ENCODE measurements around the gene ACTL7A. TPM values are rescaled to one million over a fixed set of nuclear protein-coding genes. Genes with fewer than 3 reads are reported as not detected.

The ACTL7A gene
- total and polyA plus RNA-seq, 2 of the 13 experiments (the other 11 are each of a cell fraction or from before 2014, with no cell fraction given) = not detected

DNA sequence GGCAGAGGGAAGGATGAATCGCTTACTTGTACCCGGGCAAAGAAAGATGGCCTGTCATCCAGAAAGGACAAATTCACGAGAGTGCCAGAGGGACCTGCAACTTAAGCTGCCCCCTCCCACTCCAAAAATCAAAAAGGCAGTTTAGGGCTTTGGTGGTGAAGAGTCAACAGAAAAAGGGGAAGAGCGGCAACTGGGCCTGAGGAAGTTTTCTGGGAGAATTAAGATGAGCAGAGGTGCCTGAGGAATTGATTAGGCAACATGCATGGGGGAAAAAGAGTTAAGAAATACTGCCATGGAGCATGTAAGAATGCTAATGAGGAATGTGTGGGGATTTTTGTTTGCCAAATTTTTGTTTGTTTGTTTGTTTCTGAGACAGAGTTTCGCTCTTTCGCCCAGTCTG is 4.5 kb upstream of the ACTL7A start (continued):
- TF ChIP-seq, protein P1, sequence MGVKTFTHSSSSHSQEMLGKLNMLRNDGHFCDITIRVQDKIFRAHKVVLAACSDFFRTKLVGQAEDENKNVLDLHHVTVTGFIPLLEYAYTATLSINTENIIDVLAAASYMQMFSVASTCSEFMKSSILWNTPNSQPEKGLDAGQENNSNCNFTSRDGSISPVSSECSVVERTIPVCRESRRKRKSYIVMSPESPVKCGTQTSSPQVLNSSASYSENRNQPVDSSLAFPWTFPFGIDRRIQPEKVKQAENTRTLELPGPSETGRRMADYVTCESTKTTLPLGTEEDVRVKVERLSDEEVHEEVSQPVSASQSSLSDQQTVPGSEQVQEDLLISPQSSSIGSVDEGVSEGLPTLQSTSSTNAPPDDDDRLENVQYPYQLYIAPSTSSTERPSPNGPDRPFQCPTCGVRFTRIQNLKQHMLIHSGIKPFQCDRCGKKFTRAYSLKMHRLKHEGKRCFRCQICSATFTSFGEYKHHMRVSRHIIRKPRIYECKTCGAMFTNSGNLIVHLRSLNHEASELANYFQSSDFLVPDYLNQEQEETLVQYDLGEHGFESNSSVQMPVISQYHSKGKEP (CRISPR knock-in tag; IDR thresholded peaks at IDR 0.05) = no peak

- Histone ChIP-seq H3K27me3 (ENCODE audit: control insufficient read depth in 1 of 2, insufficient read depth in 2 of 2, low read length in 2 of 2) (no peaks in the 10 kb centered on the region), H4K20me1 (ENCODE audit: insufficient read depth, low read length) (no peaks in the 10 kb centered on the region), H3K9ac (ENCODE audit: insufficient read depth, low read depth, low read length) (no peak overlapping the region), H3K27ac (ENCODE audit: extremely low read length, insufficient read depth, low read length) (no peak overlapping the region), H3K9me3 (ENCODE audit: low read length) (no peaks in the 10 kb centered on the region), H3K4me3 (replicated peaks in 1 of 3; ENCODE audit: insufficient read depth in 1 of 3, low read depth in 2 of 3, low read length in 3 of 3) (no peak overlapping the region), H2AFZ (ENCODE audit: low read length) (no peak overlapping the region), H3K79me2 (ENCODE audit: insufficient read depth, low read length) (no peaks in the 10 kb centered on the region), H3K4me2 (ENCODE audit: low read depth, low read length) (no peak overlapping the region), H3K4me1 (ENCODE audit: insufficient read depth, low read length) (peaks cover 20% of the 10 kb centered on the region), H3K36me3 (replicated peaks in 1 of 2; ENCODE audit: control insufficient read depth in 1 of 2, insufficient read depth in 2 of 2, low read length in 2 of 2) (no peaks in the 10 kb centered on the region)
- no TSS peak for BruUV-seq (replicated peaks)
- in situ Hi-C loops (cut with HindIII; ENCODE audit: extremely low pct_ligation_motif_present, low pct_unique_long_range_greater_than_20kb) (no loop called here), intact Hi-C loops (cut with micrococcal nuclease; ENCODE audit: unreplicated experiment) (loop anchor here (10.0 kb wide), 1 partner anchor 85 kb away; no protein-coding TSS in a partner anchor)
- no peak for ATAC-seq
- no peak for FAIRE-seq
- ChIA-PET POLR2A (interaction anchor here (0.6 kb wide), 1 partner anchor 1335 kb away, joined by 3 read pairs; no protein-coding TSS in a partner anchor), CTCF (ENCODE audit: low intra/inter-chr PET ratio, low total read pairs) (no interaction called here)
- DNase-seq (ENCODE audit: low spot score) = no peak
- WGBS (ENCODE audit: low lambda C conversion rate) = 97% methylated on average over 3 of the region's 3 CpGs
- TF ChIP-seq, protein P2, sequence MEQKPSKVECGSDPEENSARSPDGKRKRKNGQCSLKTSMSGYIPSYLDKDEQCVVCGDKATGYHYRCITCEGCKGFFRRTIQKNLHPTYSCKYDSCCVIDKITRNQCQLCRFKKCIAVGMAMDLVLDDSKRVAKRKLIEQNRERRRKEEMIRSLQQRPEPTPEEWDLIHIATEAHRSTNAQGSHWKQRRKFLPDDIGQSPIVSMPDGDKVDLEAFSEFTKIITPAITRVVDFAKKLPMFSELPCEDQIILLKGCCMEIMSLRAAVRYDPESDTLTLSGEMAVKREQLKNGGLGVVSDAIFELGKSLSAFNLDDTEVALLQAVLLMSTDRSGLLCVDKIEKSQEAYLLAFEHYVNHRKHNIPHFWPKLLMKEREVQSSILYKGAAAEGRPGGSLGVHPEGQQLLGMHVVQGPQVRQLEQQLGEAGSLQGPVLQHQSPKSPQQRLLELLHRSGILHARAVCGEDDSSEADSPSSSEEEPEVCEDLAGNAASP (CRISPR knock-in tag; IDR thresholded peaks at IDR 0.05; ENCODE audit: borderline replicate concordance) = no peak
- TF ChIP-seq ZNF24 (IDR thresholded peaks at IDR 0.05) (no peak), SSRP1 (CRISPR knock-in tag; IDR thresholded peaks at IDR 0.05) (no peak), NR2F2 (IDR thresholded peaks at IDR 0.05; ENCODE audit: borderline replicate concordance, low read depth) (no peak), CHD2 (IDR thresholded peaks at IDR 0.05; ENCODE audit: low read depth, low read length) (no peak), ZNF558 (CRISPR knock-in tag; IDR thresholded peaks at IDR 0.05; ENCODE audit: borderline replicate concordance) (no peak), TBL1XR1 (IDR thresholded peaks at IDR 0.05; ENCODE audit: borderline replicate concordance, low read length, partially characterized antibody) (no peak), KAT7 (CRISPR knock-in tag; IDR thresholded peaks at IDR 0.05; ENCODE audit: borderline replicate concordance) (no peak), JDP2 (CRISPR knock-in tag; IDR thresholded peaks at IDR 0.05; ENCODE audit: borderline replicate concordance) (no peak), MYNN (CRISPR knock-in tag; IDR thresholded peaks at IDR 0.05; ENCODE audit: low read depth) (no peak)
- TF ChIP-seq, protein P3, sequence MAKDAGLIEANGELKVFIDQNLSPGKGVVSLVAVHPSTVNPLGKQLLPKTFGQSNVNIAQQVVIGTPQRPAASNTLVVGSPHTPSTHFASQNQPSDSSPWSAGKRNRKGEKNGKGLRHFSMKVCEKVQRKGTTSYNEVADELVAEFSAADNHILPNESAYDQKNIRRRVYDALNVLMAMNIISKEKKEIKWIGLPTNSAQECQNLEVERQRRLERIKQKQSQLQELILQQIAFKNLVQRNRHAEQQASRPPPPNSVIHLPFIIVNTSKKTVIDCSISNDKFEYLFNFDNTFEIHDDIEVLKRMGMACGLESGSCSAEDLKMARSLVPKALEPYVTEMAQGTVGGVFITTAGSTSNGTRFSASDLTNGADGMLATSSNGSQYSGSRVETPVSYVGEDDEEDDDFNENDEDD (CRISPR knock-in tag; IDR thresholded peaks at IDR 0.05; ENCODE audit: borderline replicate concordance) = no peak
- TF ChIP-seq, protein P4, sequence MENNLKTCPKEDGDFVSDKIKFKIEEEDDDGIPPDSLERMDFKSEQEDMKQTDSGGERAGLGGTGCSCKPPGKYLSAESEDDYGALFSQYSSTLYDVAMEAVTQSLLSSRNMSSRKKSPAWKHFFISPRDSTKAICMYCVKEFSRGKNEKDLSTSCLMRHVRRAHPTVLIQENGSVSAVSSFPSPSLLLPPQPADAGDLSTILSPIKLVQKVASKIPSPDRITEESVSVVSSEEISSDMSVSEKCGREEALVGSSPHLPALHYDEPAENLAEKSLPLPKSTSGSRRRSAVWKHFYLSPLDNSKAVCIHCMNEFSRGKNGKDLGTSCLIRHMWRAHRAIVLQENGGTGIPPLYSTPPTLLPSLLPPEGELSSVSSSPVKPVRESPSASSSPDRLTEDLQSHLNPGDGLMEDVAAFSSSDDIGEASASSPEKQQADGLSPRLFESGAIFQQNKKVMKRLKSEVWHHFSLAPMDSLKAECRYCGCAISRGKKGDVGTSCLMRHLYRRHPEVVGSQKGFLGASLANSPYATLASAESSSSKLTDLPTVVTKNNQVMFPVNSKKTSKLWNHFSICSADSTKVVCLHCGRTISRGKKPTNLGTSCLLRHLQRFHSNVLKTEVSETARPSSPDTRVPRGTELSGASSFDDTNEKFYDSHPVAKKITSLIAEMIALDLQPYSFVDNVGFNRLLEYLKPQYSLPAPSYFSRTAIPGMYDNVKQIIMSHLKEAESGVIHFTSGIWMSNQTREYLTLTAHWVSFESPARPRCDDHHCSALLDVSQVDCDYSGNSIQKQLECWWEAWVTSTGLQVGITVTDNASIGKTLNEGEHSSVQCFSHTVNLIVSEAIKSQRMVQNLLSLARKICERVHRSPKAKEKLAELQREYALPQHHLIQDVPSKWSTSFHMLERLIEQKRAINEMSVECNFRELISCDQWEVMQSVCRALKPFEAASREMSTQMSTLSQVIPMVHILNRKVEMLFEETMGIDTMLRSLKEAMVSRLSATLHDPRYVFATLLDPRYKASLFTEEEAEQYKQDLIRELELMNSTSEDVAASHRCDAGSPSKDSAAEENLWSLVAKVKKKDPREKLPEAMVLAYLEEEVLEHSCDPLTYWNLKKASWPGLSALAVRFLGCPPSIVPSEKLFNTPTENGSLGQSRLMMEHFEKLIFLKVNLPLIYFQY (CRISPR knock-in tag; IDR thresholded peaks at IDR 0.05; ENCODE audit: borderline replicate concordance) = no peak
Observed at GRCh38 chr9:108859459-108860114, 2.5 kb upstream of the ACTL7A start.

Data from HepG2 (cell line).